OCI-LY3 (cell line): ENCODE measurements around the gene ARL13B.

Source experiments
- CTCF ChIP-seq: fragments of 200-600, 300-600 bp; sonication (generic); IDR thresholded peaks from 2 replicates; pipeline ENCODE4 v1.5.1; 2014; ENCODE audit warnings: antibody characterized with exemption, low read length, low read depth
- EZH2phosphoT487 ChIP-seq: fragments of 200-600 bp; shearing (Covaris generic); IDR thresholded peaks from 2 replicates; pipeline ENCODE4 v1.6.1; 2018; ENCODE audit warnings: antibody characterized with exemption, mixed run types, low read depth

- TF ChIP-seq CTCF (no peak), EZH2phosphoT487 (no peak)
Measured at GRCh38 chr3:94095111-94095510, 115.2 kb downstream of the ARL13B start.
